GM23338 (cell line): ENCODE measurements around the gene SELENOF. TPM values are rescaled to one million over a fixed set of nuclear protein-coding genes. Genes with fewer than 3 reads are reported as not detected.

Source experiments
- ATAC-seq: fragments of 200-7000 bp; cut with Tn5 transposase; 3 replicates; pipeline ENCODE4 v1.9.1; 2020
- DNase-seq: peaks from one replicate; pipeline ENCODE4 v3.0.0-alpha.2; 2015; ENCODE audit warnings: low spot score
- H2AFZ ChIP-seq: fragments of 200-600 bp; sonication (generic); 2 replicates; pipeline ENCODE4 v1.8.0; 2016; ENCODE audit warnings: antibody characterized with exemption, mild to moderate bottlenecking, moderate library complexity
- H3F3A ChIP-seq: fragments of 200-600 bp; sonication (generic); replicated peaks from 2 replicates; pipeline ENCODE4 v1.8.0; 2017; ENCODE audit warnings: antibody characterized with exemption, mixed run types, low read depth
- H3K27ac ChIP-seq: fragments of 200-600 bp; sonication (generic); 2 replicates; pipeline ENCODE4 v1.6.1; 2016; ENCODE audit warnings: low read depth
- H3K27me3 ChIP-seq: fragments of 200-600 bp; sonication (generic); 2 replicates; pipeline ENCODE4 v1.8.0; 2016; ENCODE audit warnings: mild to moderate bottlenecking, mixed run types, moderate library complexity; ENCODE audit not compliant: insufficient read depth
- H3K36me3 ChIP-seq: fragments of 200-600 bp; sonication (generic); 2 replicates; pipeline ENCODE4 v1.8.0; 2016; ENCODE audit warnings: mild to moderate bottlenecking; ENCODE audit not compliant: insufficient read depth
- H3K4me1 ChIP-seq: fragments of 200-600 bp; sonication (generic); 2 replicates; pipeline ENCODE4 v1.8.0; 2016; ENCODE audit warnings: mild to moderate bottlenecking, moderate library complexity; ENCODE audit not compliant: insufficient read depth
- H3K4me2 ChIP-seq: fragments of 200-600 bp; sonication (generic); 2 replicates; pipeline ENCODE4 v1.7.1; 2017; ENCODE audit warnings: mixed run types
- H3K4me3 ChIP-seq: fragments of 200-600 bp; sonication (generic); 2 replicates; pipeline ENCODE4 v1.6.1; 2016; ENCODE audit warnings: mixed run types
- H3K79me2 ChIP-seq: fragments of 200-600 bp; sonication (generic); replicated peaks from 2 replicates; pipeline ENCODE4 v1.8.0; 2017; ENCODE audit warnings: mild to moderate bottlenecking; ENCODE audit not compliant: insufficient read depth
- H3K9me2 ChIP-seq: fragments of 200-600 bp; sonication (generic); 2 replicates; pipeline ENCODE4 v1.8.0; 2017; ENCODE audit not compliant: insufficient read depth
- H4K20me1 ChIP-seq: fragments of 200-600 bp; sonication (generic); replicated peaks from 2 replicates; pipeline ENCODE4 v1.8.0; 2017; ENCODE audit warnings: mild to moderate bottlenecking; ENCODE audit not compliant: insufficient read depth
- H3K27ac Mint-ChIP-seq: 2 replicates; pipeline ENCODE4 v1.8.0; 2020; ENCODE audit warnings: inconsistent platforms, mild to moderate bottlenecking, moderate library complexity, mixed read lengths
- H3K27me3 Mint-ChIP-seq: 3 replicates; pipeline ENCODE4 v1.8.0; 2022; ENCODE audit warnings: low read depth, mild to moderate bottlenecking, moderate library complexity, mixed read lengths, inconsistent platforms; ENCODE audit not compliant: insufficient read depth, poor library complexity
- H3K36me3 Mint-ChIP-seq: 3 replicates; pipeline ENCODE4 v1.8.0; 2021; ENCODE audit warnings: low read depth, mild to moderate bottlenecking, inconsistent platforms, moderate library complexity, mixed read lengths
- H3K4me1 Mint-ChIP-seq: 3 replicates; pipeline ENCODE4 v1.8.0; 2020; ENCODE audit warnings: mild to moderate bottlenecking, inconsistent platforms, mixed read lengths
- H3K4me3 Mint-ChIP-seq: 3 replicates; pipeline ENCODE4 v1.8.0; 2021; ENCODE audit warnings: moderate library complexity, mild to moderate bottlenecking, inconsistent platforms, mixed read lengths
- H3K9me3 Mint-ChIP-seq: 3 replicates; pipeline ENCODE4 v1.8.0; 2020; ENCODE audit warnings: moderate library complexity, mild to moderate bottlenecking, inconsistent platforms, mixed read lengths
- CTCF ChIP-seq, 2 experiments: fragments of 200-600 bp in 1 of 2; sonication (generic) in 1 of 2; conservative IDR thresholded peaks; 2 replicates each; pipeline versions ENCODE4 v1.5.1 to v1.6.1; 2016 to 2017; ENCODE audit warnings: antibody characterized with exemption in 2 of 2, low read depth in 2 of 2, mild to moderate bottlenecking in 2 of 2, moderate library complexity in 1 of 2
- EZH2 ChIP-seq: fragments of 200-600 bp; sonication (generic); IDR thresholded peaks from one replicate; pipeline ENCODE4 v1.8.0; 2017; ENCODE audit warnings: antibody characterized with exemption, mild to moderate bottlenecking, low read depth; ENCODE audit not compliant: unreplicated experiment
- POLR2AphosphoS5 ChIP-seq: IDR thresholded peaks from 2 replicates; pipeline ENCODE4 v1.6.1; 2016; ENCODE audit warnings: antibody characterized with exemption, low read depth
- ZNF462 ChIP-seq: fragments of 250-450 bp; sonication (Bioruptor Pico); IDR thresholded peaks from 2 replicates; pipeline ENCODE4 v1.5.0; 2020; ENCODE audit warnings: mild to moderate bottlenecking, moderate library complexity
- polyA plus RNA-seq: library from polyadenylated mRNA; unstranded; fragments of >200 nt; fragmentation: Nextera tagmentation; extraction: Ambion mirVana; gene quantifications from 2 replicates; pipeline ENCODE4 v1.2.1, GENCODE V29; 2016
- total RNA-seq: library from RNA; depleted of rRNA; stranded (reverse); fragments of >200 nt; shearing (Covaris generic); gene quantifications from 2 replicates; pipeline ENCODE4 v1.2.3, GENCODE V29; 2014

Gene SELENOF
- total and polyA plus RNA-seq, 2 experiments from 2014 or later = 113 to 142 TPM

GRCh38 chr1:86860424-86860823 is 53.5 kb downstream of the SELENOF start (continued):
- no peak for TF ChIP-seq ZNF462 (CRISPR knock-in tag)
- TF ChIP-seq EZH2 = no peak
- no peak for TF ChIP-seq CTCF (conservative IDR thresholded peaks at IDR 0.05; ENCODE audit: low read depth in 2 of 2)
- no peak for TF ChIP-seq POLR2AphosphoS5

- H3K27me3 ChIP-seq = no peaks in the 10 kb centered on the region
- H3F3A ChIP-seq = no peaks in the 10 kb centered on the region; the same call in 1 of the 2 replicates
- Mint-ChIP-seq H3K4me1 (peaks cover 2% of the 10 kb centered on the region; the same call in 2 of the 3 replicates), H3K27ac (no peak overlapping the region), H3K27me3 (peaks cover 4% of the 10 kb centered on the region), H3K9me3 (no peaks in the 10 kb centered on the region), H3K36me3 (no peaks in the 10 kb centered on the region), H3K4me3 (no peak overlapping the region)
- no peak for ATAC-seq
- no peaks in the 10 kb centered on the region for H3K9me2 ChIP-seq
- DNase-seq = peak; percentile 29
- no peak overlapping the region for H2AFZ ChIP-seq
- H3K4me2 ChIP-seq = no peak overlapping the region
- no peaks in the 10 kb centered on the region for H3K4me1 ChIP-seq
- no peak overlapping the region for H3K4me3 ChIP-seq
- H4K20me1 ChIP-seq = no peaks in the 10 kb centered on the region; the same call in 1 of the 2 replicates
- H3K27ac ChIP-seq = no peak overlapping the region
- H3K36me3 ChIP-seq = no peaks in the 10 kb centered on the region; the same call in 1 of the 2 replicates
- H3K79me2 ChIP-seq = no peaks in the 10 kb centered on the region; the same call in 1 of the 2 replicates
- TF ChIP-seq ZNF462 (CRISPR knock-in tag) (no peak), EZH2 (no peak), CTCF (conservative IDR thresholded peaks at IDR 0.05; ENCODE audit: low read depth in 2 of 2) (no peak)
Observed at GRCh38 chr1:86860020-86860419, 53.9 kb downstream of the SELENOF start.
